ENCODE results near the gene PRMT3.
"Not testable (repeated sequence)": the region's sequence is repeated elsewhere in the genome, so short reads cannot be mapped to it uniquely, and the experiment has no call there.

PRMT3 gene

GRCh38 chr11:20497124-20497792 lies 109.7 kb downstream of the PRMT3 start:
- in situ Hi-C loops (cut with MboI; ENCODE audit: low sequenced_read_pairs) = no loop called here

- in situ Hi-C loops (cut with MboI; ENCODE audit: low sequenced_read_pairs) = no loop called here
Observed at GRCh38 chr11:20501252-20501651, 113.7 kb downstream of the PRMT3 start.

GRCh38 chr11:20501971-20502370 lies 114.5 kb downstream of the PRMT3 start:
- in situ Hi-C loops (cut with MboI; ENCODE audit: low sequenced_read_pairs) = no loop called here

GRCh38 chr11:20511982-20512381 lies 124.5 kb downstream of the PRMT3 start:
- in situ Hi-C loops (cut with MboI; ENCODE audit: low sequenced_read_pairs) = no loop called here

GRCh38 chr11:20512869-20513268 lies 125.4 kb downstream of the PRMT3 start:
- in situ Hi-C loops (cut with MboI; ENCODE audit: low sequenced_read_pairs) = no loop called here

GRCh38 chr11:20518323-20518834 lies 130.9 kb downstream of the PRMT3 start:
- in situ Hi-C loops (cut with MboI; ENCODE audit: low sequenced_read_pairs) = no loop called here

- in situ Hi-C loops (cut with MboI; ENCODE audit: low sequenced_read_pairs) = no loop called here
Observed at GRCh38 chr11:20522536-20522935, 135.0 kb downstream of the PRMT3 start.

- in situ Hi-C loops (cut with MboI; ENCODE audit: low sequenced_read_pairs) = no loop called here
Observed at GRCh38 chr11:20529757-20530156, 142.2 kb downstream of the PRMT3 start.

- in situ Hi-C loops (cut with MboI; ENCODE audit: low sequenced_read_pairs) = no loop called here
Observed at GRCh38 chr11:20530942-20531703, 143.6 kb downstream of the PRMT3 start.

- in situ Hi-C loops (cut with MboI; ENCODE audit: low sequenced_read_pairs) = no loop called here
Observed at GRCh38 chr11:20535271-20535881, 147.9 kb downstream of the PRMT3 start.

GRCh38 chr11:20536365-20536764 lies 148.8 kb downstream of the PRMT3 start:
- in situ Hi-C loops (cut with MboI; ENCODE audit: low sequenced_read_pairs) = no loop called here

GRCh38 chr11:20536784-20537183 lies 149.3 kb downstream of the PRMT3 start:
- in situ Hi-C loops (cut with MboI; ENCODE audit: low sequenced_read_pairs) = no loop called here

GRCh38 chr11:20541503-20541902 lies 154.0 kb downstream of the PRMT3 start:
- in situ Hi-C loops (cut with MboI; ENCODE audit: low sequenced_read_pairs) = no loop called here

GRCh38 chr11:20544603-20545237 lies 157.2 kb downstream of the PRMT3 start:
- in situ Hi-C loops (cut with MboI; ENCODE audit: low sequenced_read_pairs) = no loop called here

- in situ Hi-C loops (cut with MboI; ENCODE audit: low sequenced_read_pairs) = no loop called here
Observed at GRCh38 chr11:20547411-20547810, 159.9 kb downstream of the PRMT3 start.

GRCh38 chr11:20551096-20551495 lies 163.6 kb downstream of the PRMT3 start:
- in situ Hi-C loops (cut with MboI; ENCODE audit: low sequenced_read_pairs) = no loop called here

GRCh38 chr11:20555783-20556182 lies 168.3 kb downstream of the PRMT3 start:
- in situ Hi-C loops (cut with MboI; ENCODE audit: low sequenced_read_pairs) = no loop called here

- in situ Hi-C loops (cut with MboI; ENCODE audit: low sequenced_read_pairs) = not testable (repeated sequence)
Observed at GRCh38 chr11:20556396-20556795, 168.9 kb downstream of the PRMT3 start.

- in situ Hi-C loops (cut with MboI; ENCODE audit: low sequenced_read_pairs) = no loop called here
Observed at GRCh38 chr11:20558741-20559140, 171.2 kb downstream of the PRMT3 start.
